Right renal cortex interstitium (tissue), 3 donors: ENCODE measurements around the gene BCL11A. TPM values are rescaled to one million over a fixed set of nuclear protein-coding genes. Genes with fewer than 3 reads are reported as not detected.

ENCODE experiments used
- DNase-seq, 3 donors: peaks; one replicate each; pipeline ENCODE4 v3.0.0-alpha.2; 2013; ENCODE audit warnings: low read depth in 3 of 3, low spot score in 2 of 3
- polyA plus RNA-seq, 3 donors: library from polyadenylated mRNA; unstranded; fragments of 120-200 nt; gene quantifications; one replicate each; pipeline ENCODE4 v1.2.1, GENCODE V29; 2013; ENCODE audit not compliant: insufficient read length in 3 of 3

Gene BCL11A
- polyA plus RNA-seq, 3 donors = 9.9 to 11.7 (median 10.9) TPM

DNA sequence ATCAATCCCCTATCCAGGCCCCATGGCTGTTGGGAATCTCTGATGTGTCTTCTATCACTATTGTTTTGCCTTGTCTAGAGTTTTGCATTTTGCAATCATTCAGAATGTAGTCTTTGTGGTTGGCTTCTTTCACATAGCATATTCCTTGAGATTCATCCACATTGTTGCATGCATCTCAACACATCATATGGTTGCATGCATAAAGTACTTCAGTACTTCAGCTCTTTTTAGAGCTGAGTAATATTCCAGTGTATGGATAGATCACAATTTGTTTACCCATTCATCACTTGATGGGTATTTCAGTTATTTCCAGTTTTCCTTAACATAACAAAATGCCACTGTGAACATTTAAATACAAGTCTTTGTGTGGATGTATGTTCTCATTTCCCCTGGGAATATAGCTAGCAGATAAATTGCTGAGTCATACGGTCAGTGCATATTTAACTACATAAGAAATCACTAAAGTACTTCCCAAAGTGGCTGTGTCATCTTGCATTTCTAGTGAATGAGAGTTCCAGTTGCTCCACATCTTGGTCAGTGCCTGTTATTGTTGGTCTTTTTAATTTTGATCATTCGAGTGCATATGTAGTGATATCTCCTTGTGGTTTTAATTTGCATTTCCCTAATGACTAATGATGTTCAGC is 138.8 kb downstream of the BCL11A start:
- DNase-seq = no peak

DNA sequence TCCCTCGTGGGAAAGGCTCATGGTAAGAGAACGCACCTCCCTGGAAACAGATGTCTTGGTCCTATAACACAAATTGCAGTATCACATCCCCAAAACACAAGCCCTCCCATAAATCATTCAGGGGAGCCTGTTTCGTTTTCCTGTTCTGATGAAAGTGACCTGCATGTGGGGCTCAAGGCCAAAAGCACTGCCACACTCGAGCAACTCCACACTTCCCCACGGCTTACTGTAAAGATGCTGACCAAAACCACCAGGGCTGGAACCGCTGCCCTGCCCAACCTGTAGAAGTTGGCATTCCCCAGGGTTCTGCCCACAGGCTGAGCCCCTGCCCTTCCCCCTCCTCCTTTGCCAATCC is 139.7 kb downstream of the BCL11A start:
- DNase-seq = no peak

DNA sequence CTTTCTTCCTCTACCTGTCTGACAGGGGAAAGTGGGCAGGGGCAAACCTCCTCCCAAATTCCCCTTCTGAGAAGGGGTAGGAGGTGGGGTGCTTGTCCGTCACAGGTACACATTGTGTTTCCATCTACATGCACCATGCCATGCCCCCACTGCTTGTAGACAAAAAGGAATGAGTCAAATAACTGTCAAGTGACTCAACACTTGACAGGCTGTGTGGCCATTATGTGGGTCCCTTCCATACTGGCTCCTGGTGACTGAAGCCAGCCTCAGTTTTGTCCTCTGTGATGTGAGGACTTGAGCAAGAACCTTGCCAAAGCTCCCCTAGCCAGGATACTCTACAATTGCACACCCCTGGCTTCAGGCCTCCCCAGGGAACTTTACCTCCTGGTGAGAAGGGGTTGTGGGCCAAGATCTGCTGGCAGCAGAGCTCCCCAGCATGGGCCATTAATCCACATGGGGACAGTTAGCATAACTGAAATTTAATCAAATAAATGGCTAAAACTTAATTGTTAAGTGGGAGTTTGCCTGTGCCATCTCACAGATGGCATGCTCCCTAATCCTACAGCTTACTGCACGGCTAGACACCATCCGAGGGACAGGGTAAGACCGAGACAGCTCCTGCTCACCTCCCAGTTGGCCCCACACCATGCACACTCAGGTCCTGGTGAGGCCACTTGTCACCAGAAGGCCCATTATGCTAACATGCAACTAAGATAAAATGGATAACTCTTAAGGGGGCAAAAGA is 140.2 kb downstream of the BCL11A start:
- DNase-seq = no peak

DNA sequence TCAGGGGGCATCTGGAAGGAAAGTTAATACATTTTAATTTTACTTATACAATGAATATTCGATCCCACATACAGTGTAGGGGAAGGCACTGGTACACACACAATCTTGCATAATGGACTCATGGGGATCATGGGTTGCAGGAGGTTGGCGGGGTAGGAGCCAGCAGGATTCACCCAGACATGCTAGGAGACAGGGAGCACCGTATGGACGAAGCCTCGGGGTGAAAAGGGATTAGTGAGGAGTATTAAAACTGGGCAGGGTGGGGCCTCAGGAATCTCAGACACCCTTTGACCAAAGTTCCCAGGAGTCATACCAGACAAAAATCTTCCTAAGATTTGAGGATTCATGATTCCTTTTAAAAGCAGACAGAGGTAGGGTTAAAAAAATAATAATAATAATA is 140.8 kb downstream of the BCL11A start:
- DNase-seq = no peak

DNA sequence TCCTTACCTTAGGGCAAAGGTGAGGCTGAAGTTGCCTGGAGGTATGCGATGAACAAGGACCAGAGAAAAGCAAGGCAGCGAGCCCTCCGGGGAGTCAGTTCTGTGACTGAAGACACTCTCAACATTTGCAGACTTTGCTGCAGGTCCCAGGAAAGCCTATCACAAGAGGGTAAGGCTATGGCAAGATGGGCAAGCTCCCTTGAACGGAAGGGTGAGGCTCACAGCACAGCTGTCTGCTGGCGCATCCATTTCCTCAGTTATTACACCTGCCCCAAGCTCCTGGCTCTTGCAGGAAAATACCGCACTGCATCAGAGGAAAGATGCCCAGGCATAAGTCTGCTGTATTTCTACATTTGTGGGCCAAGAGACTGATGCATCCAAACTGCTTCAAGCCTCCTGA is 141.4 kb downstream of the BCL11A start:
- no peak for DNase-seq

DNA sequence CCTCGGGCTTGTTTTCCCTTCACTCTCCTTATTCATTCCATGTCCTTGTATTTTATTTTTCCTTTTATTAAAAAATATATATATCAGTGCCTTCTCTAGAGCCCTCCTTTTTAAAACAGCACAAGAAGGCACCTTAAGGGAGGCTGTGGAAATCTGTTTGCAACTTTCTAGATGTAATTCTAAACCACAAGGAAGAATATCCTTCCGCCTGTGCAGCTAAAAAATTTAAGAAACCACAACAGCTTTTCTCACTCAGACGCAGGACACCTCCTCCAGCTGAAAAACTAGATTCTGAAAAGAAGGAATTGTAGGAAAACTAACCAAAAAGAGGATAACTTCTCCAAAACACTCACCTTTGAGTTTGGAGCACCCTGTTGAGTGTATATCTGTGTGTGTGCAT is 142.2 kb downstream of the BCL11A start:
- DNase-seq = no peak

DNA sequence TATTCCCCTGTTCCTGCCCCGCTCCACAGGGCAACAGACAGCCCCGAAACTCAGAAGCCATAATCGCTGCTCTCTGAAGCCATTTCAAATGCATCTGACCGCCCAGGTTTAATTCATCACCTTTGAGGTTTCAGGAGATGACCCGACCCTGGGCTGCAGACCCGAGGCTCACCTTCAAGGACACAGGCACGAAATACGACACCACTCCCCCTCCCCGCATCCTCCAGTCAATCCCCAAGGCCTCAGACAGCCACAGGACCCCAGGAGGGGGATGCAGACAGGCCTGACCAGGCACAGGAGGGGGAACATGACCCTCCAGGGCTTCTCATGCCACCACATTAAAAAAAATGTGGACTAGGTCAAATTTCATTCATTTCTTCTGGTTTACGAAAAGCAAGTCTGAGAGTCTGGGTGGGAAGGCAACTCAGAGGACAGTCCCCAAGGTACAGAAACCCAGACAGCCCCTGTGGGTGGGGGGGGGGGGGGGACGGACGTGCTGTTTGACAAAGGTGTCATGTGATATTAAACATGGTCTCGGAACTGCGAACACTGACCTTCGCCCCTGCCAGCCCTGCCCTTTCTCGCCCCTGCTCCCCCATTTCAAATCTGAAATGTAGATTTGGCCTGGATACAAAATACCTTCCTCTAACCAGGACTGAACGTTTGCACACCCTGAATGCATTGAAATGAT is 142.9 kb downstream of the BCL11A start:
- DNase-seq = no peak

DNA sequence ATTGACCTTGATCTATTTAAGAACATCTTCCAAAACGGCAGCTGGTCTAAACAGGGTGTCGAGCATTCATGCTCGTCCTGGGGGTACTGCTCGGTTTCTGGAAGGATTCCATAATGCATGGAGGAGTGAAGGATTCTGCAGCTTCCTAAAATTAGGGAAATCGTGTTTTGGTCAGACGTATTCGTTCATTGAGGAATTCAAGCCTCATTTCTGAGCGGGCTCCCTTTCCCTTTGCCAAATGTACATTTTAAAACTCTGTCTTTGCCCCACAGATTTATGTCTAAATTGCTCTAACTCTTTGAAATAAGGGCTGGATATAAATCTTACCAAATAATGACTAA is 144.0 kb downstream of the BCL11A start:
- no peak for DNase-seq

DNA sequence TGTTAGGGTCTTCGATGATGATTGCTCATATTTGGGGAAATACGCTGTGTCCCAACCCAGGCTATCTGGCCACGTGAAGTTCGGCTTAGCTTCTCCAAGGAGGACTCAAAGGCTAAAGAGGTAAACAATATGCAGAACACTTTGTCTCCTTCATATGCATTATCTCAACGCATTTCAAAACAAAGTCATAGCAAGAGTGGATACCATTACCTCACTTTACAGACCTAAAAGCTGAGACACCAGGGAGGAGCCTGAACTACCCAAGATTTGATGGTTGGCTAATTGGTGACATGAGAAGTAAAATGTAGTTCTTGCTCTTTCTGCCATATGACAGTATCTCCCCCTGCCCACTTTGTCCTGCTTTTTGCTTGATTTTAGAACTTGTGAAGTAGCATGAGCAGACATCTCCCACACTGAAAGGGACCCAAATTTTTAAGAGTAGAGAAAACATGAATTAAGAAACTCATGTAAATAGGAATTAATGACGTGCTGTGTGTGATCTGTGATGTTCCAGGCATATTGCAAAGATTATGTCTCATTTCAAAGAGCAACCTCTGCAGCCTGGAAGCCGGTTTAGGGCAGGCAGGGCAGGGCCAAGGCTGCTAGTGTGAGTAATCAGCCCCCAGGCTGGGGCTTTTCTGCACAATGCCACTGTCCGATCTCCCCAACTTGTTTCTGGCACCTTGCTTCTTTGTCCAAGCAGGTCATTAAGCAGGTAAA is 144.5 kb downstream of the BCL11A start:
- DNase-seq = no peak

DNA sequence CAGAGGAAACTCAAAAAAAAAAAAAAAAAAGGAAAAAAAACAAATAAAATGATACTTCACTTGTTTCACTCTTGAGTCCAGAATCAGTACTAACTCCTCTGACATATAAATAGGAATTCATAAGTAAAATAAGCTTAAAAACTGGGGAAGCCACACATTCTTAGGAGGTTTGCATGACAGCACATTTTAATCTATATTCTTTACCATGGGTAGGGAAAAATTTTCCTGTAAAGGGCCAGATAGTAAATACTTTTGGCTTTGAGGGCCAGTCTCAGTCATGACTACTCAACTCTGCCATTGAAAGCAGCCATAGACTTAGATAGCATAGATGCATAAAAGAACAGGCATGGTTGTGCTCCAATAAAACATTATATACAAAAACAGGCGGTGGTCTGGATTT is 145.2 kb downstream of the BCL11A start:
- no peak for DNase-seq

DNA sequence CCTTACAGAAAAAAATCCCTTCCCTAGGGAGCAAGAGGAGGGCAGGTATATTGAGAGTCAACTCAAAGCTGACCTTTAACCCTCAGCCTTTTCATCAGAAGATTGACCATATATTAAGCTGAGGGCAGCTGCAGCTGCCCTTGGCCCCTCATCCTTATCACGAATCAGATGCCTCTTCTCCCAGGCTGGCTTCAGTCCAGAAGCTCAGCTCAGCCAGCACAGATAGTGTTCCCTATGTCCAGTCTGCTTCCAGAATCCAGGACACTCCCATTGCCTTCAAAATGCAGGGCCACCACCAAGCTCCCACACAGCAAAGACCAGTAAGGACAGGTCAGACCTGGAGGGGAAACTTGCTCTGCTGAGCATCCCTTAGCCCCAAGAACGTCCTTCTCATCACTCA is 146.1 kb downstream of the BCL11A start:
- no peak for DNase-seq

DNA sequence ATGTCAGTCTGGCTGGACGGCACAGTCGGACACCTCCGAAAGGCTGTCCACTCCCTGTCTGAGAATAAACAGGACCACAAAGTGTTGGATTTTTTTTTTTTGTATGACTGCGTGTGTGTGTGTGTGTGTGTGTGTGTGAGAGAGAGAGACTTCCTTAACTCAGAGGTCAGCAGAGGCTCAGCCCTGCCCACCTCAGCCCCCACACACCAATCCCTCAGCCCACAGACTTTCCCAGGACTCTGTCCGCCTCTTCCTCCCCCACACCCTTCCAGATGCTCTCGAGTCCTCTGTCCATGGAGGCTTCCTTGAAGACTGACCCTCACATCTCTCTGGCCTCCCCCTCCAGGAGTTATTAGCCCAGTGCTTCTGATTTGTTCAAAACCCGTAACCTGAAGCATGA is 147.3 kb downstream of the BCL11A start:
- no peak for DNase-seq

DNA sequence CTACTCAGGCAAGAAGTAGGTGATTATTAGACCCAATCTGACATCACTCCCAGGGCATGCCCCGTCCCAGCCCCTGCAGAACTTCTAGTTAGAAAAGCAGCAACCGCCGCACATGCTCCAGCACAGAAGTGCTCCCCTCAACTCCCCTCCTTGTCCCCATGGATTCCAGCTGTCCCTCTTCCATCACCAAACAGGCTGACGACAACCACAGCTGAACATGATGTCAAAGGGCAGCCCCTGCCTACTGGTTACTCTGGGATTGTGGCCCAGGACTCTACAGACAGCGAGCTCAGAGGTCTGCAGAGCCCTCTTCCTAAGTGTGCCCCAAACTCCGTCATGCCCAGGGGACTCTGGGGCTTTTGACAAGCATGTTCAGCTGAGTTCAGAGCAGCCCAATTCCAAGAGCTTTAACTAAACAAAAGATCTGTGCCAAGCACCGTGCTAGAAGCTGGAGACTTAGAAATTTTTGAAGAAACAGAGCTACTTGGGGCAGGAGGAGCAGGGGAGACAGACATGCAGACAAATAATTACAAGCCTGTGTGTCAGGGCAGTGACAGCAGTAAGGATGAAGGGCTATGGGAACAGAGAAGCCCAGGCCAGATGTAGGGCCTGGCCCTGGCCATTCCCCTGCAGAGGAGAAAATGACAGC is 148.1 kb downstream of the BCL11A start:
- DNase-seq = no peak

Other genes starting within 250 kb of the BCL11A start
- gene PAPOLG, start 202.6 kb upstream of the BCL11A start, polyA plus RNA-seq = 10 to 100 TPM; 22.8 to 24.6 (median 23.3) TPM